H9 (cell line): Measurements from ENCODE around the gene SHMT1. TPM values are rescaled to one million over a fixed set of nuclear protein-coding genes. Genes with fewer than 3 reads are reported as not detected.

ENCODE experiments used
- DNase-seq: peaks from one replicate; pipeline ENCODE4 v3.0.0-alpha.2; 2017
- H2AFZ ChIP-seq: one replicate; pipeline ENCODE4 v1.6.1; 2013; ENCODE audit warnings: mild to moderate bottlenecking, low read length, control low read depth, moderate library complexity
- H2AK5ac ChIP-seq: 2 replicates; pipeline ENCODE4 v1.6.1; 2013; ENCODE audit warnings: low read length, control low read depth, mixed read lengths; ENCODE audit not compliant: insufficient read length
- H2BK120ac ChIP-seq: one replicate; pipeline ENCODE4 v1.6.1; 2013; ENCODE audit warnings: low read depth, mild to moderate bottlenecking, low read length, control low read depth, inconsistent platforms; ENCODE audit not compliant: poor library complexity, severe bottlenecking
- H2BK12ac ChIP-seq: 2 replicates; pipeline ENCODE4 v1.6.1; 2013; ENCODE audit warnings: low read length, control low read depth, mixed read lengths, low read depth; ENCODE audit not compliant: insufficient read length
- H2BK15ac ChIP-seq: 2 replicates; pipeline ENCODE4 v1.6.1; 2013; ENCODE audit warnings: low read depth, low read length, control low read depth
- H2BK20ac ChIP-seq: one replicate; pipeline ENCODE4 v1.6.1; 2013; ENCODE audit warnings: low read depth, mild to moderate bottlenecking, low read length, control low read depth, inconsistent platforms; ENCODE audit not compliant: poor library complexity, severe bottlenecking
- H2BK5ac ChIP-seq: 2 replicates; pipeline ENCODE4 v1.6.1; 2013; ENCODE audit warnings: low read length, control low read depth, mixed read lengths; ENCODE audit not compliant: insufficient read length
- H3K14ac ChIP-seq: 2 replicates; pipeline ENCODE4 v1.6.1; 2013; ENCODE audit warnings: low read length, control low read depth; ENCODE audit not compliant: insufficient read depth
- H3K18ac ChIP-seq: 2 replicates; pipeline ENCODE4 v1.6.1; 2013; ENCODE audit warnings: low read depth, mild to moderate bottlenecking, mixed read lengths, low read length, control low read depth; ENCODE audit not compliant: insufficient read length
- H3K23ac ChIP-seq: 2 replicates; pipeline ENCODE4 v1.6.1; 2013; ENCODE audit warnings: low read length, control low read depth, mixed read lengths, low read depth; ENCODE audit not compliant: insufficient read length
- H3K23me2 ChIP-seq: 2 replicates; pipeline ENCODE4 v1.6.1; 2013; ENCODE audit warnings: low read depth, mild to moderate bottlenecking, mixed read lengths, low read length, control low read depth; ENCODE audit not compliant: insufficient read length, poor library complexity, severe bottlenecking
- H3K27ac ChIP-seq: 2 replicates; pipeline ENCODE4 v1.5.1; 2013; ENCODE audit warnings: low read length, control low read depth, mixed read lengths, low read depth; ENCODE audit not compliant: insufficient read length
- H3K27me3 ChIP-seq: 2 replicates; pipeline ENCODE4 v1.6.1; 2013; ENCODE audit warnings: low read length, control low read depth, inconsistent platforms; ENCODE audit not compliant: insufficient read depth
- H3K4ac ChIP-seq: 2 replicates; pipeline ENCODE4 v1.6.1; 2013; ENCODE audit warnings: low read depth, mild to moderate bottlenecking, control low read depth, inconsistent platforms, low read length, moderate library complexity
- H3K4me1 ChIP-seq: 2 replicates; pipeline ENCODE4 v1.6.1; 2013; ENCODE audit warnings: low read length, control low read depth, inconsistent platforms; ENCODE audit not compliant: insufficient read depth
- H3K4me2 ChIP-seq: 2 replicates; pipeline ENCODE4 v1.6.1; 2013; ENCODE audit warnings: low read length, control low read depth, mixed read lengths; ENCODE audit not compliant: insufficient read length, insufficient read depth
- H3K56ac ChIP-seq: 2 replicates; pipeline ENCODE4 v1.6.1; 2013; ENCODE audit warnings: low read depth, mild to moderate bottlenecking, mixed read lengths, low read length, control low read depth; ENCODE audit not compliant: insufficient read length
- H3K79me1 ChIP-seq: 2 replicates; pipeline ENCODE4 v1.6.1; 2013; ENCODE audit warnings: low read depth, mild to moderate bottlenecking, moderate library complexity, low read length, control low read depth, inconsistent platforms; ENCODE audit not compliant: insufficient read depth, poor library complexity, severe bottlenecking
- H3K79me2 ChIP-seq: 2 replicates; pipeline ENCODE4 v1.6.1; 2013; ENCODE audit warnings: low read length, control low read depth, inconsistent platforms; ENCODE audit not compliant: insufficient read depth
- H3K9ac ChIP-seq: 2 replicates; pipeline ENCODE4 v1.6.1; 2013; ENCODE audit warnings: low read length, control low read depth, mixed read lengths; ENCODE audit not compliant: insufficient read length; ENCODE audit errors: extremely low read depth
- H3K9me3 ChIP-seq: one replicate; pipeline ENCODE4 v1.6.1; 2013; ENCODE audit warnings: low read depth, low read length, inconsistent platforms; ENCODE audit not compliant: control insufficient read depth
- H3T11ph ChIP-seq: one replicate; pipeline ENCODE4 v1.6.1; 2013; ENCODE audit warnings: mild to moderate bottlenecking, low read length, control low read depth, inconsistent platforms
- H4K20me1 ChIP-seq: one replicate; pipeline ENCODE4 v1.6.1; 2013; ENCODE audit not compliant: control insufficient read depth, insufficient read length, insufficient read depth
- H4K5ac ChIP-seq: 2 replicates; pipeline ENCODE4 v1.6.1; 2013; ENCODE audit warnings: low read depth, mild to moderate bottlenecking, mixed read lengths, low read length, control low read depth; ENCODE audit not compliant: insufficient read length
- H4K8ac ChIP-seq: replicated peaks from 2 replicates; pipeline ENCODE4 v1.6.1; 2013; ENCODE audit warnings: low read length, control low read depth, mixed read lengths, low read depth; ENCODE audit not compliant: insufficient read length
- H4K91ac ChIP-seq: 2 replicates; pipeline ENCODE4 v1.6.1; 2013; ENCODE audit warnings: low read depth, mild to moderate bottlenecking, moderate library complexity, mixed read lengths, low read length, control low read depth; ENCODE audit not compliant: insufficient read length
- H3K27ac Mint-ChIP-seq, 3 experiments: 2 replicates in 2 of 3; 3 replicates in 1 of 3; pipeline ENCODE4 v1.8.0; 2020 to 2021; ENCODE audit warnings: mixed read lengths in 3 of 3, mild to moderate bottlenecking in 1 of 3, moderate library complexity in 1 of 3
- H3K27me3 Mint-ChIP-seq: 2 replicates; pipeline ENCODE4 v1.8.0; 2021; ENCODE audit warnings: low read depth, mild to moderate bottlenecking, moderate library complexity, mixed read lengths
- H3K36me3 Mint-ChIP-seq, 3 experiments: 2 replicates in 2 of 3; 3 replicates in 1 of 3; pipeline ENCODE4 v1.8.0; 2020 to 2021; ENCODE audit warnings: low read depth in 3 of 3, mixed read lengths in 3 of 3; ENCODE audit not compliant: insufficient read depth in 1 of 3
- H3K4me1 Mint-ChIP-seq, 2 experiments: 2 replicates each; pipeline ENCODE4 v1.8.0; 2020; ENCODE audit warnings: mixed read lengths in 2 of 2
- H3K4me3 Mint-ChIP-seq, 2 experiments: 2 replicates in 1 of 2; 3 replicates in 1 of 2; pipeline ENCODE4 v1.8.0; 2020 to 2021; ENCODE audit warnings: mild to moderate bottlenecking in 2 of 2, mixed read lengths in 2 of 2, moderate library complexity in 1 of 2
- H3K9me3 Mint-ChIP-seq, 2 experiments: 2 replicates in 1 of 2; 3 replicates in 1 of 2; pipeline ENCODE4 v1.8.0; 2020; ENCODE audit warnings: mild to moderate bottlenecking in 2 of 2, mixed read lengths in 2 of 2, moderate library complexity in 1 of 2
- CTCF ChIP-seq: fragments of 200-600 bp; sonication (generic); conservative IDR thresholded peaks from 3 replicates; pipeline ENCODE4 v1.8.0; 2021; ENCODE audit warnings: antibody characterized with exemption, mild to moderate bottlenecking
- WGBS: extraction: QIAGEN DNeasy Blood & Tissue Kit; methylation state at CpG from one replicate; pipeline ENCODE4 v1.1.7; 2013; ENCODE audit warnings: missing lambda C conversion rate, low lambda C conversion rate, mixed read lengths; ENCODE audit not compliant: insufficient read length; ENCODE audit errors: extremely low coverage; 5-methylcytosine and 5-hydroxymethylcytosine counted together
- total RNA-seq: library from RNA; stranded (reverse); gene quantifications from 2 replicates; pipeline ENCODE4 v1.2.1, GENCODE V29; 2021

Gene SHMT1
- total RNA-seq, 1 experiment from 2014 or later = 42.8 TPM

- no peaks in the 10 kb centered on the region for H3K4me1 ChIP-seq
- H3K79me2 ChIP-seq = peaks cover 1% of the 10 kb centered on the region; the same call in 1 of the 2 replicates
- H2BK5ac ChIP-seq = no peak overlapping the region
- WGBS = no CpG with 5 or more reads among the region's 3 CpGs
- no peaks in the 10 kb centered on the region for H4K20me1 ChIP-seq
- Mint-ChIP-seq H3K36me3 (peaks cover 28 to 51% (median 44%) of the 10 kb centered on the region in 3 experiments), H3K27me3 (no peaks in the 10 kb centered on the region), H3K9me3 (no peaks in the 10 kb centered on the region), H3K27ac (peak overlapping the region in 1 of 3 experiments; percentile 37; a peak in 1 of 7 replicates), H3K4me1 (peaks cover 7 to 9% of the 10 kb centered on the region in 2 experiments), H3K4me3 (peak overlapping the region in 1 of 2 experiments; percentile 51; a peak in 1 of 5 replicates)
- no peak overlapping the region for H2BK12ac ChIP-seq
- H3K79me1 ChIP-seq = peaks cover 5% of the 10 kb centered on the region
- H2BK15ac ChIP-seq = no peak overlapping the region
- H4K91ac ChIP-seq = no peak overlapping the region
- H2AK5ac ChIP-seq = no peak overlapping the region
- no peak overlapping the region for H3K9ac ChIP-seq
- H3K4me2 ChIP-seq = no peak overlapping the region
- H3T11ph ChIP-seq = no peak overlapping the region
- no peak for DNase-seq
- no peak overlapping the region for H2AFZ ChIP-seq
- no peaks in the 10 kb centered on the region for H3K9me3 ChIP-seq
- no peak overlapping the region for H3K56ac ChIP-seq
- no peak overlapping the region for H4K8ac ChIP-seq
- no peak overlapping the region for H4K5ac ChIP-seq
- H2BK20ac ChIP-seq = no peak overlapping the region
- no peak overlapping the region for H3K23ac ChIP-seq
- TF ChIP-seq CTCF = peak; percentile 24; the same call in 2 of the 3 replicates
- no peak overlapping the region for H3K27ac ChIP-seq
- H3K23me2 ChIP-seq = no peaks in the 10 kb centered on the region
- H3K27me3 ChIP-seq = no peaks in the 10 kb centered on the region
- H3K18ac ChIP-seq = no peak overlapping the region
- no peak overlapping the region for H2BK120ac ChIP-seq
- no peak overlapping the region for H3K4ac ChIP-seq
- H3K14ac ChIP-seq = no peak overlapping the region
Measured at GRCh38 chr17:18323007-18323406, 40.3 kb downstream of the SHMT1 start.
